GM18499 (cell line): ENCODE results near the gene P4HA1.
"Not testable (repeated sequence)": the region's sequence is repeated elsewhere in the genome, so short reads cannot be mapped to it uniquely, and the experiment has no call there.

Experiments used
- ATAC-seq: cut with Tn5 transposase; IDR thresholded peaks from one replicate; pipeline ENCODE4 v1.9.1; 2021; ENCODE audit warnings: moderate number of reproducible peaks; ENCODE audit not compliant: insufficient read depth, unreplicated experiment

P4HA1 gene

GRCh38 chr10:73096449-73097304 lies at the start of gene P4HA1:
P4HA1 (minus strand) TSS chr10:73096866; CDS start chr10:73074883, 21,983 bp downstream.
- ATAC-seq, result peak; percentile 58

- no peak for ATAC-seq
Measured at GRCh38 chr10:73141603-73142002, 44.9 kb upstream of the P4HA1 start.

DNA sequence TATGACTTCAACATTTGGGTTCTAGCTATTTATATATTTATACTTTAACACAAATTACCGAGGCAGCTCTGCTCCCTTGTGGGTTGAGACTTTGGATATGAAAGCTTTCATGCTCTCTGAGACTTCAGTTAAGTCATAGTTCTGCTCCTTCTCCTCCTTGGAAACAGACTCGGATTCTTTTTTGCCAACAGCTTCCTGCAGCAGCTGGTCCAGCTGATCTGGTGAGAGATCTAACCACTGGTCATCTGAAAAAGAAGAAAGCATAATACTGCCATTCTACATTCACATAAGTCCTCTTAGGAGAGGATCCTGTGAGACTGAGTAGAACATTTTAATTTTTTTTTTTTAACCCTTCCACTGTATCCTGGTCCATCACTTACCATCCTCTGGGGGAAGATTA lies 42.6 kb upstream of the P4HA1 start:
- ATAC-seq, result no peak

DNA sequence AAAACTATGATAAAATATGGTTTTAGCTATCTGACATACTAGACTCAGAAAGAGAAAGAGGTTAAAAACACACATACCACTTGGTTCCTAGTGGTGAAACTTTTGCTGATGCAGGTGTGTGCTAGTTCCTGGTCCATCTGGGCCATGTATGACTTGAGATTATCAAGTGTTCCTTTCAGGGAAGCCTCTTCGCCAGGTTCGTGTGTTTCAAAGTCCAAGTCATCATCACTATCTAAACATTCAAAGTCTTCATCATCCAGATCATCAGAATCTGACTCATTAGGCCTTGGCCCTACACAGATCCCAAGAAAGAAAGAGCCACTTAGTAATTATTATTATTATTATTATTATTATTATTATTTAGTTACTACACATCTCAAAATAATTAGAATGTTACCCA lies 40.0 kb upstream of the P4HA1 start:
- no peak for ATAC-seq

- no peak for ATAC-seq
Measured at GRCh38 chr10:73134727-73135126, 38.1 kb upstream of the P4HA1 start.

GRCh38 chr10:73131913-73132686 lies 35.4 kb upstream of the P4HA1 start:
- no peak for ATAC-seq

DNA sequence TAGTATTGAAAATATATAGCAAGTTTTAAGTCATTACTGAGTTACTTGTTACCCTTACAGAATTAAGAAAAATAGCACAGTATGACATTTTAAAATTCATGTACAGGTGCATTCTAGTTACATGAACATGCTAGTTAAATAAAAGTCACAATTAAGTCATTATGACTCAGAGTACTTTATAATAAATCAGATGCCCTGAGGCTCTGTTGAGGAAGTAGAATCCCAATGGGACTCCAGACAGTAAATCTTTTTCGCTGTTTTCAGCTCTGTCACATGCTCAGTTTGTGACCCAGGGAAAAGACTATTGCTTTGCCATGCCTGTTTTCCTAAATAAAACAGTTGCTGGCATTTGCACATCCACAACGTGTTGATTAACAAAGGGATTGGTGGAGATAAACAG lies 34.6 kb upstream of the P4HA1 start:
- ATAC-seq, result no peak

GRCh38 chr10:73126343-73126742 lies 29.7 kb upstream of the P4HA1 start:
- no peak for ATAC-seq

DNA sequence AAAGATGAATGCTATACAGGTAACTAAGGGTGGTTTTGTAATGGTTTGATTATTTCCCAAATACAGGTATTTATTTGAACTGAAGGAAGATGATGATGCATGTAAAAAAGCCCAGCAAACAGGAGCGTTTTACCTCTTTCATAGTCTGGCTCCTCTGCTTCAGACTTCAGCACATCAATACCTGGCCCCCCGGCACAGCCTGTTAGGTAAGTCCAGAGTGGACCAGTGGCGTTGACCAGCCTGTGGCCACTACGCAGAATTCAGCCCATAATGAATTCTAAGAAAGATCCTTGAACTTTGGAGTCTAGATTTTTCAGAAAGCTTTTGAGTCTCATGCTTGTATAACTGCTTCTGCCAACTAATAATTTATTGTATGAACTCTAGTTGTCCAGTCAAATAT lies 23.3 kb upstream of the P4HA1 start:
- ATAC-seq, result no peak

DNA sequence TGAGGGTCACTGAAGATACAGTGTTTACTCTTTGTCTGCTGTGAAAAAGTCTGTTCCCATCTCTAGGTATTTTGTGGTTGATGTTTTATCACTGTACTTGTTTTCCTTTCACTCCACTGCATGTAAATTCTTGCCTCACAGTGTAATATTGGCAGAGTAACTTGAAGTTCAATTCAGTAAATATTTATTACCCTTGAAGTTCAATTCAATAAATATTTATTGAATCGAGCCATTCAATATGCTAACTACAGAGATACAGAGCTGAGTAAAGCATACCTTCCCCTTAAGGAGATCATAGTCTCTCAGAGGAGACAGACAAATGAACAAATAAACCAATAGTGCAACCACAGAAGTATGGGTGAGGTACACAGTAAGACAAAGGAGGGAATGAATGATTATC lies 22.8 kb upstream of the P4HA1 start:
- ATAC-seq, result no peak

DNA sequence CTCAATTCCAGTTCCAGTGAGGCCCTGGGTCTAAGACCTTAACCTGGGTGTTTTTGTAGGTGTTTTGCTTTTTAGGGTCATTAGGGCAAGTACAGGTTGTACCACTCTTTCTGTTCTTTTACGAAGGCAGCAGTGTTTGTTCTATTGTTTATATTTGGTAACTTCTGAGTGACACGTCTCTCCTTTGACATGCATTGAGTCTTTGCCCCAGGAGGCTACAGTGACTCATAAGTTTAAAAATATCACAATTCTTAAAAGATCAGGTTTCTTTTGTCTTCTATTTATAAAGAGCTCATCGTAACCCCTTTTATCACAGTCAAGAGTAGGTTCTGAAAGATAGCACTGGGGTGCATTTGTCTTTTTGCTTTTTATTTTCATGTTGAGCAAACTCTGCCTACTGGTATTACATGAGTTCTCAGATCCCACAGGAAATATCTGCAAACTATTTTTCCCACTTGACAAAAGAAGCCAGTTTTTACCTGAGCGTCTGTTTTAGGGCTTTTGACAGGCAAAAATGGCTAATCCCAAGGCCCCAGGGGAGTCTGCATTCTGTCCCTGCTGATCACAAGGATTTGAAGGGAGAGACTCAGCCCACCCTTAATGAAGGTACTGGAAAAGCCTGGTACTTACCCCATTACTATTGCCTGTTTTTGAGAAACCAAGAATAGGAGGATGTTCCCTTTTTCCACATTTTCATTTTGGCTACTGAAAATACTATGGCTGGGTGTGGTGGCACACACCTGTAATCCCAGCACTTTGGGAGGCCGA lies 21.5 kb upstream of the P4HA1 start:
- peak; percentile 72 for ATAC-seq

- ATAC-seq, result no peak
Measured at GRCh38 chr10:73116017-73116416, 19.4 kb upstream of the P4HA1 start.

DNA sequence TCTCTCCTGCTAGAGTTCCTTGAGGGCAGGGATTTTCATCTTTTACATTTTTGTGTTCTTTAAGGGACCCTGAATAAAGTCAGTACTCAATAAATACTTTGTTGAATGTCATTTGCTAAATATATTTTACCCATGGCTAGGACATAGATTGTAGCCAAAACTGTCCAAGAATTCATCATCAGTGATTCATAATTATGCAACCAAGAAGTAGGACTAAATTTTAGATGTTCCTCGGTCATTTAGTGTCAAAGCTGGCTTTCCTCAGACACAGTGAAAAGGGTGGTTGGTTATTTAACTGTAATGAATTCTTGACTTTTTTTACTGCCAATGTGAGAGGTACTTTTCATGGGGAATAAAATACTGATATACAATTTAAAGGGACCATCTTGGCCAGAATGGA lies 16.9 kb upstream of the P4HA1 start:
- ATAC-seq, result no peak

- not testable (repeated sequence) for ATAC-seq
Measured at GRCh38 chr10:73112032-73112431, 15.4 kb upstream of the P4HA1 start.

DNA sequence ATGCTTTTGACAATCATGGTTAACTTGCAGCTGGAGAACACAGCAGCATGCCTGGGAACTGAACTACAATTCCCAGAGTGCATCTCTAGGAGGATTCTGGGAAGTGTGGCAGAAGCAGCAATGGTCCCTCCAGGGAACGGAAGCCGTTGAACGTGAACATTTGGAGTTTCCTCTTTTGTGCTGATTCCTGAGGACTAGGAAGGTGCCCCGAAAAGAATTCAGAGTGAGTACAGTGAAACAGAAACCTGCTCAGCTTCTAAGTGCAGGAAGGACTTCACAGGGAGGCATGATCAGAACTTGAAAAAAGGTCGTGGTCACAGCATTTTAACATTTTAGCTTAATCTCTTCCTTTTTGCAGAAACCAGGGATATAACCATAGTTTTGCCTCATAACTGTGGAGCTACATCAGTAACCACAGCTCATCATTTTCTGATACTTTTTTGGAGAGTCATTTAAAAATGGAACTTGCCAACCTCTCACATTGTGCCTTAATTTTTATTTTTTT lies 13.7 kb upstream of the P4HA1 start, which contains the start of gene NUDT13:
Gene NUDT13 (plus strand): TSS at position 111 of the 505 bp plus-strand sequence. CDS start 3,911 bp downstream, outside the sequence.
- ATAC-seq, result no peak

DNA sequence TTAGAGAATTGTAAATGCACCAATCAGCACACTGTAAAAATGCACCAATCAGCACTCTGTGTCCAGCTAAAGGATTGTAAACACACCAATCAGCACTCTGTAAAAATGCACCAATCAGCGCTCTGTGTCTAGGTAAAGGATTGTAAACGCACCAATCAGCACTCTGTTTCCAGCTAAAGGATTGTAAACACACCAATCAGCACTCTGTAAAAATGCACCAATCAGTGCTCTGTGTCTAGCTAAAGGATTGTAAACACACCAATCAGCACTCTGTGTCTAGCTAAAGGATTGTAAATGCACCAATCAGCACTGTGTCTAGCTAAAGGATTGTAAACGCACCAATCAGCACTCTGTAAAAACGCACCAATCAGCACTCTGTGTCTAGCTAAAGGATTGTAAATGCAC lies 12.6 kb upstream of the P4HA1 start:
- ATAC-seq, result not testable (repeated sequence)

DNA sequence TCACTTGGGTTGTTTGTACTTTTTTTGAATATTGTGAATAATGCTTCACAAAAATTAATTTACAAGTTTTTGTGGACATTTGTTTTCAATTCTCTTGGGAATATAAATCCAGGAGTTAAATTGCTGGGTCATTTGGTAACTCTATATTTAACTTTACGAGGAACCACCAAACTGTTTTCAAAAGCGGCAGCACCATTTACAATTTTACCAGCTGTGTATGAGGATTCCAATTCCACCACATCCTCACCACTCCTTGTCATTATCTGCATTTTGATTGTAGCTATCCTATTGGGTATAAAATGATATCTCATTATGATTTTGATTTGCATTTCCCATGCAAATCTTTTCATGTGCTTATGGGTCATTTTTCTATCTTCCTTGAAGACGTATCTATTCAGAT lies 9.6 kb upstream of the P4HA1 start:
- ATAC-seq, result no peak

DNA sequence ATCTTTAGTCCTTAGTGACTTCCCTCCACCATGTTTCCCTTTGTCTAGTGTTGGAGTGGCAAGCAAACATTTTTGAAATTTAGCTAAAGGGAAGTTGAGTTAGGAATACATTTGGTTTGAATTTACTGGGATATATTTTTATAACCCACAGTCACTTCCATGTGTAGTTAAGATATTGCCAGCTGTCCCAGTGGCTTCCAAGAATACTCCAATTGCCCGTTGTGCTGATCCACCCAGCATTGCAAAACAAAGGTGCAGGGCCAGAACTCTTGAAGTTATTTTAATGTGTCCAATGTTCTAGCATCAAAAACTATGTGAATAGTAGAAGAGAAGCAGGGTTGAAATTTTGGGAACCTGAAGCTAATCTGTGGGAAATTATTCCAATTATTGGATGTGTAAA lies 2.5 kb upstream of the P4HA1 start:
- ATAC-seq, result no peak

GRCh38 chr10:73097305-73097670 lies 622 bp upstream of the P4HA1 start:
- ATAC-seq, result peak; percentile 3

DNA sequence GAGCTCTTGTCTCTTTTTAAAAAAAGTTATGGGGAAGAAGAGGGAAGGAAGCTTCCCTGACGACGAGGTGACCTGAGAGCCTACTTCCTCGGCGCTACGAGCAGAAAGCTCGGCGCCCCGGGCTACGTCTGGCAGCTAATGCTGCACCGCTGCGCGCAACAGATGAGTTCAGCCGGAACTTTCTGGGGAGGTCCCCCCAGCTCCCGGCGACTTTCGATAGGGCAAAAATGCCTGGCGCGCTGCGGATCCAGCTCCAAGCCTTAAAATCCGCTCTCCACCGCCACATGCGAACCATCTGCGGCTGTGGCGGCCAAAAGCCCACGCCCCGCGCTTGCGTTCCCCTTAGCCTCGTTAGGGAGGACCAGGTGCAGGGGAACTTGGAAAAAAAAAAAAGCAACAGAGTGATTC lies 621 bp downstream of the P4HA1 start:
- peak; percentile 26 for ATAC-seq
